CD14-positive monocyte (primary cell): Measurements from ENCODE around the gene ASRGL1. TPM values are rescaled to one million over a fixed set of nuclear protein-coding genes. Genes with fewer than 3 reads are reported as not detected.

Source experiments
- DNase-seq, 3 donors: peaks; one replicate each; pipeline ENCODE4 v3.0.0-alpha.2; 2011 to 2022
- H2AFZ ChIP-seq: 2 replicates; pipeline ENCODE4 v1.6.0; 2012; ENCODE audit warnings: mild to moderate bottlenecking, low read depth, low read length, inconsistent platforms; ENCODE audit not compliant: insufficient read depth, poor library complexity, severe bottlenecking
- H3K27ac ChIP-seq, 2 donors: 1 replicate in 1 of 2; 2 replicates in 1 of 2; pipeline ENCODE4 v1.5.1; 2012 to 2013; ENCODE audit warnings: low read length in 2 of 2, control low read depth in 1 of 2, inconsistent platforms in 1 of 2, low read depth in 1 of 2, mild to moderate bottlenecking in 1 of 2
- H3K27me3 ChIP-seq, 2 donors: one replicate each; pipeline versions ENCODE4 v1.6.0 to v1.6.1; 2011 to 2013; ENCODE audit warnings: low read length in 2 of 2; ENCODE audit not compliant: control insufficient read depth in 2 of 2, insufficient read depth in 2 of 2
- H3K36me3 ChIP-seq, 2 donors: replicated peaks in 1 of 2; 1 replicate in 1 of 2; 2 replicates in 1 of 2; pipeline versions ENCODE4 v1.5.1 to v1.6.1; 2012 to 2013; ENCODE audit warnings: low read length in 2 of 2, control low read depth in 1 of 2, inconsistent platforms in 1 of 2, mild to moderate bottlenecking in 1 of 2; ENCODE audit not compliant: insufficient read depth in 2 of 2, control insufficient read depth in 1 of 2
- H3K4me1 ChIP-seq, 2 donors: 1 replicate in 1 of 2; 2 replicates in 1 of 2; pipeline versions ENCODE4 v1.5.1 to v1.6.1; 2012 to 2013; ENCODE audit warnings: low read length in 2 of 2, control low read depth in 1 of 2, inconsistent platforms in 1 of 2, mild to moderate bottlenecking in 1 of 2, moderate library complexity in 1 of 2; ENCODE audit not compliant: insufficient read depth in 2 of 2, control insufficient read depth in 1 of 2
- H3K4me2 ChIP-seq: replicated peaks from 2 replicates; pipeline ENCODE3; 2012; ENCODE audit warnings: low read length, moderate library complexity, mild to moderate bottlenecking; ENCODE audit not compliant: poor library complexity, severe bottlenecking; ENCODE audit errors: extremely low read depth
- H3K4me3 ChIP-seq, 3 experiments: fragments of 200-600 bp in 1 of 3; sonication (generic) in 1 of 3; replicated peaks in 1 of 3; 1 replicate in 2 of 3; 2 replicates in 1 of 3; pipeline ENCODE4 v1.5.1; 2011 to 2013; ENCODE audit warnings: low read length in 3 of 3, mild to moderate bottlenecking in 3 of 3, control low read depth in 2 of 3, low read depth in 2 of 3, inconsistent platforms in 1 of 3, moderate library complexity in 1 of 3
- H3K79me2 ChIP-seq: 2 replicates; pipeline ENCODE4 v1.6.0; 2012; ENCODE audit warnings: mild to moderate bottlenecking, control low read depth, inconsistent platforms, low read length, moderate library complexity; ENCODE audit not compliant: insufficient read depth
- H3K9ac ChIP-seq: 2 replicates; pipeline ENCODE4 v1.6.0; 2017; ENCODE audit warnings: low read length, mild to moderate bottlenecking; ENCODE audit not compliant: insufficient read depth, poor library complexity, severe bottlenecking
- H3K9me3 ChIP-seq, 2 donors: replicated peaks in 1 of 2; 1 replicate in 1 of 2; 2 replicates in 1 of 2; pipeline versions ENCODE4 v1.5.1 to v1.6.1; 2012 to 2013; ENCODE audit warnings: low read length in 2 of 2, control low read depth in 1 of 2; ENCODE audit not compliant: control insufficient read depth in 1 of 2, insufficient read depth in 1 of 2
- H4K20me1 ChIP-seq: 2 replicates; pipeline ENCODE4 v1.6.0; 2012; ENCODE audit warnings: mild to moderate bottlenecking, low read length, control low read depth, moderate library complexity; ENCODE audit not compliant: insufficient read depth
- H3K27ac Mint-ChIP-seq, 7 donors: one replicate each; pipeline ENCODE4 v1.8.0; 2020; ENCODE audit warnings: mild to moderate bottlenecking in 7 of 7, mixed read lengths in 7 of 7, moderate library complexity in 6 of 7, inconsistent platforms in 2 of 7
- H3K27me3 Mint-ChIP-seq, 3 donors: one replicate each; pipeline ENCODE4 v1.8.0; 2021 to 2022; ENCODE audit warnings: low read depth in 3 of 3, mild to moderate bottlenecking in 3 of 3, mixed read lengths in 3 of 3, moderate library complexity in 3 of 3, inconsistent platforms in 1 of 3
- H3K36me3 Mint-ChIP-seq, 2 donors: one replicate each; pipeline ENCODE4 v1.8.0; 2020; ENCODE audit warnings: mixed read lengths in 2 of 2, inconsistent platforms in 1 of 2, mild to moderate bottlenecking in 1 of 2
- H3K4me1 Mint-ChIP-seq: one replicate; pipeline ENCODE4 v1.8.0; 2020; ENCODE audit warnings: mild to moderate bottlenecking, mixed read lengths
- H3K4me3 Mint-ChIP-seq, 2 donors: one replicate each; pipeline ENCODE4 v1.8.0; 2020; ENCODE audit warnings: mild to moderate bottlenecking in 2 of 2, mixed read lengths in 2 of 2, moderate library complexity in 1 of 2
- H3K9me3 Mint-ChIP-seq, 7 donors: one replicate each; pipeline ENCODE4 v1.8.0; 2020 to 2022; ENCODE audit warnings: mixed read lengths in 7 of 7, mild to moderate bottlenecking in 6 of 7, moderate library complexity in 6 of 7, inconsistent platforms in 2 of 7
- CTCF ChIP-seq: fragments of 200-600 bp; IDR thresholded peaks from one replicate; pipeline ENCODE4 v1.8.0; 2022; ENCODE audit warnings: antibody characterized with exemption, mild to moderate bottlenecking
- WGBS: methylation state at CpG from one replicate; pipeline ENCODE4 v1.1.5; 2013; ENCODE audit warnings: missing lambda C conversion rate; ENCODE audit not compliant: insufficient coverage; 5-methylcytosine and 5-hydroxymethylcytosine counted together
- intact Hi-C, 2 donors: fragments of 100-400 bp; cut with micrococcal nuclease; formaldehyde crosslinking; loops; one replicate each; pipeline versions ENCODE4 v1.15.0 to v1.15.1; 2023
- polyA plus RNA-seq, 3 donors: library from polyadenylated mRNA; depleted of rRNA in 1 of 3; unstranded in 2 of 3; stranded (reverse) in 1 of 3; fragments of 300-500 nt in 2 of 3; fragments of >200 nt in 1 of 3; fragmentation: Illumina TruSeq in 2 of 3; gene quantifications; 1 replicate in 2 of 3; 2 replicates in 1 of 3; pipeline ENCODE4 v1.2.3, GENCODE V29; 2012 to 2021

ASRGL1 gene
- polyA plus RNA-seq, 3 donors = 22.3 to 57.8 (median 50.6) TPM

- Histone ChIP-seq H3K4me2 (no peak overlapping the region), H2AFZ (no peak overlapping the region), H3K79me2 (no peaks in the 10 kb centered on the region), H3K27ac (no peak overlapping the region), H3K9ac (no peak overlapping the region), H3K4me3 (no peak overlapping the region), H3K9me3 (no peaks in the 10 kb centered on the region), H3K4me1 (peaks cover 18 to 26% of the 10 kb centered on the region in 2 donors), H3K36me3 (no peaks in the 10 kb centered on the region), H3K27me3 (no peaks in the 10 kb centered on the region), H4K20me1 (no peaks in the 10 kb centered on the region)
- H3K4me1 Mint-ChIP-seq = peaks cover 31% of the 10 kb centered on the region
- peaks cover 0 to 2% (median 0%) of the 10 kb centered on the region in 7 donors for H3K9me3 Mint-ChIP-seq
- no peak for DNase-seq
- H3K27me3 Mint-ChIP-seq = peaks cover 0 to 3% (median 1%) of the 10 kb centered on the region in 3 donors
- peaks cover 2 to 6% of the 10 kb centered on the region in 2 donors for H3K36me3 Mint-ChIP-seq
- intact Hi-C loops = no loop called here
- H3K4me3 Mint-ChIP-seq = no peak overlapping the region
- no peak for TF ChIP-seq CTCF
- H3K27ac Mint-ChIP-seq = peak overlapping the region in 4 of 7 donors; percentile 10 to 66 (median 34)
- WGBS = 93% methylated on average over 3 of the region's 12 CpGs
Measured at GRCh38 chr11:62402960-62403730, 65.9 kb downstream of the ASRGL1 start.

- Histone ChIP-seq H3K36me3 (no peaks in the 10 kb centered on the region), H2AFZ (no peak overlapping the region), H3K9me3 (no peaks in the 10 kb centered on the region), H3K4me2 (no peak overlapping the region), H3K79me2 (no peaks in the 10 kb centered on the region), H3K9ac (no peak overlapping the region), H3K4me1 (peaks cover 16 to 20% of the 10 kb centered on the region in 2 donors), H3K4me3 (no peak overlapping the region), H3K27me3 (no peaks in the 10 kb centered on the region), H3K27ac (no peak overlapping the region), H4K20me1 (no peaks in the 10 kb centered on the region)
- Mint-ChIP-seq H3K9me3 (peaks cover 0 to 2% (median 0%) of the 10 kb centered on the region in 7 donors), H3K27me3 (peaks cover 0 to 3% (median 1%) of the 10 kb centered on the region in 3 donors), H3K4me1 (peaks cover 18% of the 10 kb centered on the region), H3K4me3 (no peak overlapping the region), H3K36me3 (peaks cover 2 to 9% of the 10 kb centered on the region in 2 donors), H3K27ac (peak overlapping the region in 1 of 7 donors; percentile 54)
- WGBS = 100% methylated on average over 2 of the region's 6 CpGs
- intact Hi-C loops = no loop called here
- no peak for DNase-seq
- no peak for TF ChIP-seq CTCF
Measured at GRCh38 chr11:62404435-62404834, 67.2 kb downstream of the ASRGL1 start.
